Lower lobe of right lung (tissue), 2 donors: ENCODE results near the gene ATXN7L1. TPM values are rescaled to one million over a fixed set of nuclear protein-coding genes. Genes with fewer than 3 reads are reported as not detected.
"Not testable (repeated sequence)": the region's sequence is repeated elsewhere in the genome, so short reads cannot be mapped to it uniquely, and the experiment has no call there.

Experiments used
- ATAC-seq, 2 donors: fragments of 200-7000 bp; cut with Tn5 transposase; one replicate each; pipeline ENCODE4 v1.9.1; 2020 to 2022; ENCODE audit warnings: mild to moderate bottlenecking in 2 of 2, moderate library complexity in 2 of 2
- DNase-seq: peaks from one replicate; pipeline ENCODE4 v3.0.0-alpha.2; 2020
- H3K27ac ChIP-seq: fragments of 200-600 bp; one replicate; pipeline ENCODE4 v1.8.0; 2022
- H3K27me3 ChIP-seq: fragments of 200-600 bp; one replicate; pipeline ENCODE4 v1.8.0; 2022; ENCODE audit warnings: low read depth
- H3K36me3 ChIP-seq: fragments of 200-600 bp; one replicate; pipeline ENCODE4 v1.8.0; 2022; ENCODE audit warnings: mild to moderate bottlenecking
- H3K4me1 ChIP-seq: fragments of 200-600 bp; one replicate; pipeline ENCODE4 v1.8.0; 2022
- H3K4me3 ChIP-seq: fragments of 200-600 bp; one replicate; pipeline ENCODE4 v1.8.0; 2022; ENCODE audit warnings: mild to moderate bottlenecking
- H3K9me3 ChIP-seq: fragments of 200-600 bp; one replicate; pipeline ENCODE4 v1.8.0; 2022
- CTCF ChIP-seq: fragments of 200-600 bp; IDR thresholded peaks from one replicate; pipeline ENCODE4 v1.8.0; 2022; ENCODE audit warnings: antibody characterized with exemption, mild to moderate bottlenecking
- intact Hi-C: fragments of 100-400 bp; cut with DNase I; formaldehyde crosslinking; loops from one replicate; pipeline ENCODE4 v1.11.0; 2022
- total RNA-seq: library from RNA; stranded (reverse); fragmentation: NEBNext Ultra II Directional; extraction: Animal tissue kit (Norgen Biotek cat#: 25700); gene quantifications from one replicate; pipeline ENCODE4 v1.2.1, GENCODE V29; 2021
- donor health status: DM: no; HTN: yes; CAD: no; lungs with severe emphysema.

ATXN7L1 gene
- total RNA-seq, 1 donor from 2014 or later = 17.7 TPM

GRCh38 chr7:105890290-105890997 lies 14.0 kb upstream of the ATXN7L1 start:
- intact Hi-C loops = no loop called here

GRCh38 chr7:105887569-105888189 lies 11.3 kb upstream of the ATXN7L1 start:
- no peak for TF ChIP-seq CTCF
- H3K4me1 ChIP-seq = no peaks in the 10 kb centered on the region
- H3K9me3 ChIP-seq = no peaks in the 10 kb centered on the region
- H3K36me3 ChIP-seq = no peaks in the 10 kb centered on the region
- H3K27me3 ChIP-seq = no peaks in the 10 kb centered on the region
- no peak for ATAC-seq
- DNase-seq = no peak
- intact Hi-C loops = no loop called here
- no peak overlapping the region for H3K27ac ChIP-seq
- H3K4me3 ChIP-seq = no peak overlapping the region

More at GRCh38 chr7:105890290-105890997, 14.0 kb upstream of the ATXN7L1 start:
- no peak for DNase-seq
- no peak for TF ChIP-seq CTCF
- no peak for ATAC-seq
- Histone ChIP-seq H3K36me3 (no peaks in the 10 kb centered on the region), H3K27ac (no peak overlapping the region), H3K4me1 (no peaks in the 10 kb centered on the region), H3K9me3 (no peaks in the 10 kb centered on the region), H3K27me3 (no peaks in the 10 kb centered on the region), H3K4me3 (no peak overlapping the region)

- no peaks in the 10 kb centered on the region for H3K9me3 ChIP-seq
- H3K4me3 ChIP-seq = no peak overlapping the region
- no peak overlapping the region for H3K27ac ChIP-seq
- H3K4me1 ChIP-seq = no peaks in the 10 kb centered on the region
- intact Hi-C loops = no loop called here
- no peaks in the 10 kb centered on the region for H3K36me3 ChIP-seq
- no peaks in the 10 kb centered on the region for H3K27me3 ChIP-seq
- ATAC-seq = no peak
- DNase-seq = no peak
- no peak for TF ChIP-seq CTCF
These were observed 10.4 kb upstream of the ATXN7L1 start for GRCh38 chr7:105886776-105887175.

GRCh38 chr7:105885387-105886111 lies 9.2 kb upstream of the ATXN7L1 start:
- H3K9me3 ChIP-seq = no peaks in the 10 kb centered on the region
- intact Hi-C loops = no loop called here
- H3K36me3 ChIP-seq = no peaks in the 10 kb centered on the region
- DNase-seq = no peak
- ATAC-seq = no peak
- H3K4me3 ChIP-seq = no peak overlapping the region
- no peaks in the 10 kb centered on the region for H3K27me3 ChIP-seq
- H3K27ac ChIP-seq = no peak overlapping the region
- TF ChIP-seq CTCF = no peak
- H3K4me1 ChIP-seq = no peaks in the 10 kb centered on the region

- H3K27me3 ChIP-seq, H3K36me3 ChIP-seq, H3K9me3 ChIP-seq, ATAC-seq, H3K4me3 ChIP-seq, DNase-seq, intact Hi-C loops, H3K27ac ChIP-seq, H3K4me1 ChIP-seq: not testable (repeated sequence)
These were observed 6.8 kb upstream of the ATXN7L1 start for GRCh38 chr7:105883179-105883578.

- peaks cover 12% of the 10 kb centered on the region for H3K4me1 ChIP-seq
These were observed 5.0 kb upstream of the ATXN7L1 start for GRCh38 chr7:105881439-105881838.

More at GRCh38 chr7:105881439-105881838, 5.0 kb upstream of the ATXN7L1 start:
- H3K27me3 ChIP-seq = no peaks in the 10 kb centered on the region
- no peak for TF ChIP-seq CTCF
- DNase-seq (no peak), ATAC-seq (no peak)
- H3K9me3 ChIP-seq = no peaks in the 10 kb centered on the region
- no peak overlapping the region for H3K27ac ChIP-seq
- intact Hi-C loops = no loop called here
- no peak overlapping the region for H3K4me3 ChIP-seq
- no peaks in the 10 kb centered on the region for H3K36me3 ChIP-seq
